Endothelial cell of umbilical vein (primary cell): Measurements from ENCODE around the gene GMPPB. TPM values are rescaled to one million over a fixed set of nuclear protein-coding genes. Genes with fewer than 3 reads are reported as not detected.

Experiments
- BruUV-seq: library from RNA; stranded (reverse); fragments of 400-500 nt; replicated peaks from 2 replicates; lab custom pipeline; 2021; lab: Mats Ljungman, UMichigan
- CTCF ChIA-PET: fragments of 300-600, 350-600 bp; sonication (Branson Sonifier 250); formaldehyde crosslinking; loops from one replicate; lab custom pipeline; 2021; ENCODE audit warnings: antibody characterized with exemption, inconsistent platforms; lab: Charles Lee
- POLR2A ChIA-PET: fragments of 300-600, 350-600 bp; sonication (Branson Sonifier 250); formaldehyde crosslinking; loops from one replicate; lab custom pipeline; 2021; ENCODE audit warnings: antibody characterized with exemption, inconsistent platforms; lab: Charles Lee
- DNase-seq: peaks from one replicate; pipeline ENCODE4 v3.0.0-alpha.2; 2011; ENCODE audit warnings: low read depth, low spot score
- FAIRE-seq: peaks from 2 replicates; lab custom pipeline; 2011; peaks lifted over from hg19 to GRCh38; lab: Jason Lieb, UNC
- H2AFZ ChIP-seq: 2 replicates; pipeline ENCODE4 v1.6.0; 2012; ENCODE audit warnings: low read depth, low read length, control low read depth, inconsistent platforms
- H3K27ac ChIP-seq: 2 replicates; pipeline ENCODE4 v1.5.1; 2011; ENCODE audit warnings: low read depth, mild to moderate bottlenecking, control low read depth, low read length, moderate library complexity; ENCODE audit not compliant: insufficient read depth
- H3K27me3 ChIP-seq, 2 experiments: 2 replicates each; pipeline versions ENCODE4 v1.6.0 to v1.6.1; 2011; ENCODE audit warnings: low read length in 2 of 2, mixed read lengths in 1 of 2; ENCODE audit not compliant: control insufficient read depth in 2 of 2, insufficient read depth in 2 of 2
- H3K36me3 ChIP-seq, 2 experiments: 2 replicates in 1 of 2; 3 replicates in 1 of 2; pipeline ENCODE4 v1.5.1; 2011; ENCODE audit warnings: low read length in 2 of 2, mild to moderate bottlenecking in 1 of 2, moderate library complexity in 1 of 2; ENCODE audit not compliant: control insufficient read depth in 2 of 2, insufficient read depth in 2 of 2; ENCODE audit errors: extremely low read depth in 1 of 2
- H3K4me1 ChIP-seq: 3 replicates; pipeline ENCODE4 v1.5.1; 2011; ENCODE audit warnings: mild to moderate bottlenecking, low read length; ENCODE audit not compliant: control insufficient read depth, insufficient read depth; ENCODE audit errors: extremely low read depth
- H3K4me2 ChIP-seq: 2 replicates; pipeline ENCODE4 v1.6.1; 2011; ENCODE audit warnings: low read length, control low read depth, mixed read lengths; ENCODE audit not compliant: insufficient read depth
- H3K4me3 ChIP-seq, 3 experiments: fragments of 200-600 bp in 1 of 3; sonication (generic), shearing (Covaris generic) in 1 of 3; replicated peaks in 1 of 3; 2 replicates each; pipeline ENCODE4 v1.5.1; 2011 to 2016; ENCODE audit warnings: control low read depth in 3 of 3, low read length in 3 of 3, mild to moderate bottlenecking in 2 of 3, inconsistent platforms in 1 of 3, low read depth in 1 of 3, moderate library complexity in 1 of 3; ENCODE audit not compliant: insufficient read depth in 1 of 3
- H3K79me2 ChIP-seq: 2 replicates; pipeline ENCODE4 v1.6.0; 2012; ENCODE audit warnings: low read length, inconsistent platforms; ENCODE audit not compliant: control insufficient read depth, insufficient read depth
- H3K9ac ChIP-seq: replicated peaks from 2 replicates; pipeline ENCODE3; 2011; ENCODE audit warnings: low read length, control low read depth; ENCODE audit not compliant: insufficient read depth; ENCODE audit errors: extremely low read depth
- H3K9me1 ChIP-seq: replicated peaks from 3 replicates; pipeline ENCODE4 v1.6.0; 2011; ENCODE audit warnings: mild to moderate bottlenecking, low read length; ENCODE audit not compliant: control insufficient read depth, insufficient read depth; ENCODE audit errors: extremely low read depth
- H3K9me3 ChIP-seq: replicated peaks from 2 replicates; pipeline ENCODE4 v1.5.1; 2012; ENCODE audit warnings: low read length, inconsistent platforms; ENCODE audit not compliant: control insufficient read depth, insufficient read depth
- H4K20me1 ChIP-seq: replicated peaks from 2 replicates; pipeline ENCODE3; 2011; ENCODE audit warnings: mild to moderate bottlenecking, low read length; ENCODE audit not compliant: control insufficient read depth, insufficient read depth; ENCODE audit errors: extremely low read depth
- EZH2 ChIP-seq: IDR thresholded peaks from 2 replicates; pipeline ENCODE4 v1.6.1; 2012; ENCODE audit warnings: borderline replicate concordance, low read depth, mild to moderate bottlenecking, moderate library complexity, low read length, inconsistent platforms; ENCODE audit not compliant: severe bottlenecking
- FOS ChIP-seq: IDR thresholded peaks from 2 replicates; pipeline ENCODE4 v1.6.1; 2011; ENCODE audit warnings: mild to moderate bottlenecking, low read length, moderate library complexity, borderline replicate concordance; ENCODE audit not compliant: insufficient read depth
- GATA2 ChIP-seq: IDR thresholded peaks from 2 replicates; pipeline ENCODE4 v1.7.0; 2011; ENCODE audit warnings: low read depth, mild to moderate bottlenecking, moderate library complexity, mixed read lengths, low read length; ENCODE audit not compliant: insufficient read length, insufficient read depth
- JUN ChIP-seq: IDR thresholded peaks from 2 replicates; pipeline ENCODE4 v1.6.1; 2011; ENCODE audit warnings: borderline replicate concordance, low read depth; ENCODE audit not compliant: insufficient read length, insufficient read depth
- MYC ChIP-seq: IDR thresholded peaks from one replicate; pipeline ENCODE4 v1.6.1; 2011; ENCODE audit warnings: mild to moderate bottlenecking, low read depth, low read length
- POLR2A ChIP-seq: IDR thresholded peaks from 2 replicates; pipeline ENCODE4 v1.6.1; 2012; ENCODE audit warnings: low read depth, mild to moderate bottlenecking, control low read depth, low read length
- POLR2AphosphoS5 ChIP-seq: IDR thresholded peaks from 2 replicates; pipeline ENCODE4 v1.6.1; 2012; ENCODE audit warnings: low read depth, mild to moderate bottlenecking, control low read depth, low read length, moderate library complexity; ENCODE audit not compliant: insufficient read depth
- dilution Hi-C: fragments of 300-500 bp; cut with MboI; formaldehyde crosslinking; loops from one replicate; pipeline ENCODE4 v1.15.0; 2019; ENCODE audit warnings: low sequenced_read_pairs; ENCODE audit not compliant: extremely low pct_ligation_motif_present
- intact Hi-C: fragments of 100-400 bp; cut with micrococcal nuclease; formaldehyde crosslinking; loops from one replicate; pipeline ENCODE4 v1.10.0; 2022
- polyA plus RNA-seq, 4 experiments: library from polyadenylated mRNA; depleted of rRNA in 3 of 4; stranded (reverse) in 3 of 4; unstranded in 1 of 4; fragments of >200 nt; gene quantifications; 2 replicates each; pipeline versions ENCODE4 v1.2.1 to v1.2.3, GENCODE V29; 2011 to 2012; ENCODE audit warnings: missing spikeins in 1 of 4
- total RNA-seq: library from RNA; stranded (reverse); gene quantifications from 2 replicates; pipeline ENCODE4 v1.2.3, GENCODE V29; 2021
- TF ChIP-seq, protein P1 (sequence below), 2 donors: IDR thresholded peaks; 1 replicate in 1 of 2; 2 replicates in 1 of 2; pipeline ENCODE4 v1.5.1; 2011; ENCODE audit warnings: low read length in 2 of 2, mild to moderate bottlenecking in 2 of 2, moderate library complexity in 2 of 2, control low read depth in 1 of 2, inconsistent platforms in 1 of 2, low read depth in 1 of 2; ENCODE audit not compliant: insufficient read depth in 1 of 2; ENCODE audit errors: extremely low read depth in 1 of 2
- TF ChIP-seq, protein P2 (sequence below): IDR thresholded peaks from 2 replicates; pipeline ENCODE4 v1.6.1; 2011; ENCODE audit not compliant: insufficient read depth, insufficient read length

The GMPPB gene
- total and polyA plus RNA-seq, 2 donors (not counting 3 experiments of a cell fraction or from before 2014, with no cell fraction given) = 52.5 to 62.0 TPM

DNA sequence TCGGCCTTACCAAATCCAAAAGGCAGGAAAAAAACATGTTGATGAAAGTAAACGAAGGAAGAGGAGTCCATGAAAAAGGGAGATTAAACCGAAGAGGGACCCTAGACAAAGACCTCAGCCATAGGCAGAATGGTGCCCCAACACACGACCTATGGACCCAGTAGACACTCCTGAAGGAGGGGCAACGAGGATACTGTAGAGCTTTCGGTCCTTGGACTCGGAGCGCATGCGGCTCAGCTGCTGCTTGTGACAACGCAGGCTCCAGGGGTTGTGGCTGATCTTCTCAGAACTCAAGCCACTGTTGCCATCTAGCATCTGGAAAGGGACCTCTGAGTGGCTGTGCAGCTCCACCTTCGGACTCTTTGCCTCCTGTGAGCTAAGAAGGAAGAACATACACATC, 8.8 kb upstream of the GMPPB start:
- intact Hi-C loops = no loop called here
- dilution Hi-C loops = no loop called here
- CTCF ChIA-PET = no interaction called here
- FAIRE-seq = no peak
- no peaks in the 10 kb centered on the region for H3K9me3 ChIP-seq
- H4K20me1 ChIP-seq = no peaks in the 10 kb centered on the region
- no peak overlapping the region for H2AFZ ChIP-seq
- no peak for DNase-seq
- H3K9ac ChIP-seq = no peak overlapping the region
- BruUV-seq = no TSS peak
- no peak overlapping the region for H3K4me3 ChIP-seq
- peaks cover 2% of the 10 kb centered on the region for H3K79me2 ChIP-seq
- H3K36me3 ChIP-seq = peaks cover 6 to 17% of the 10 kb centered on the region in 2 experiments
- H3K4me2 ChIP-seq = no peak overlapping the region
- no peaks in the 10 kb centered on the region for H3K9me1 ChIP-seq
- TF ChIP-seq MYC (no peak), POLR2A (no peak)
- no peak overlapping the region for H3K27ac ChIP-seq
- H3K27me3 ChIP-seq = no peaks in the 10 kb centered on the region
- POLR2A ChIA-PET = no interaction called here
- H3K4me1 ChIP-seq = no peaks in the 10 kb centered on the region

DNA sequence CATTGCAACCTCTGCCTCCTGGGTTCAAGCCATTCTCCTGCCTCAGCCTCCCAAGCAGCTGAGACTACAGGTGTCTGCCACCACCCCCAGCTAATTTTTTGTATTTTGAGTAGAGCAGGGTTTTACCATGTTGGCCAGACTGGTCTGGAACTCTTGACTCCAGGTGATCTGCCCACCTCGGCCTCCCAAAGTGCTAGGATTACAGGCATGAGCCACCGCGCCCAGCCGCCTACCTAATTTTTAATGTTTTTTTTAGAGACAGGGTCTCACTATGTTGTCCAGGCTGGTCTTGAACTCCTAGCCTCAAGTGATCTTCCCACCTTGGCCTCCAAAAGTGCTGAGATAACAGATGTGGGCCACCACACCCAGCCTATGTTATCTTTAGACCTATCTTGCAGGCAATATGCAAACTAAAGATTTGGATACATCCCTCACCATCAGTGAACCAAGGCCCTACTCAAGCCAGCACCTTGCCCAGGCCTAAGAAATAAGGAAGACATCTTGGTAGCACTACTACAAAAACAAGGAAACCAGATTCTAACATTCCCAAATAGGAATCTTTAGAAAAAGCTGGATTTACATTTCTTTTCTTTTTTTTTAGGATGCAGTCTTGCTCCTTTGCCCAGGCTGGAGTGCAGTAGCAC, 6.3 kb upstream of the GMPPB start:
- intact Hi-C loops (loop anchor here (10.0 kb wide), 1 partner anchor 355 kb away; the partner anchor contains the start of gene RBM5), dilution Hi-C loops (no loop called here)
- Histone ChIP-seq H2AFZ (no peak overlapping the region), H3K27me3 (no peaks in the 10 kb centered on the region), H3K4me1 (no peaks in the 10 kb centered on the region), H3K4me3 (no peak overlapping the region), H3K4me2 (no peak overlapping the region), H3K27ac (no peak overlapping the region), H3K79me2 (peaks cover 2% of the 10 kb centered on the region), H3K9me3 (no peaks in the 10 kb centered on the region), H4K20me1 (no peaks in the 10 kb centered on the region), H3K36me3 (peaks cover 6 to 31% of the 10 kb centered on the region in 2 experiments), H3K9ac (no peak overlapping the region), H3K9me1 (no peaks in the 10 kb centered on the region)
- FAIRE-seq (no peak), DNase-seq (no peak)
- ChIA-PET CTCF (no interaction called here), POLR2A (no interaction called here)
- BruUV-seq = no TSS peak
- TF ChIP-seq, protein P1, sequence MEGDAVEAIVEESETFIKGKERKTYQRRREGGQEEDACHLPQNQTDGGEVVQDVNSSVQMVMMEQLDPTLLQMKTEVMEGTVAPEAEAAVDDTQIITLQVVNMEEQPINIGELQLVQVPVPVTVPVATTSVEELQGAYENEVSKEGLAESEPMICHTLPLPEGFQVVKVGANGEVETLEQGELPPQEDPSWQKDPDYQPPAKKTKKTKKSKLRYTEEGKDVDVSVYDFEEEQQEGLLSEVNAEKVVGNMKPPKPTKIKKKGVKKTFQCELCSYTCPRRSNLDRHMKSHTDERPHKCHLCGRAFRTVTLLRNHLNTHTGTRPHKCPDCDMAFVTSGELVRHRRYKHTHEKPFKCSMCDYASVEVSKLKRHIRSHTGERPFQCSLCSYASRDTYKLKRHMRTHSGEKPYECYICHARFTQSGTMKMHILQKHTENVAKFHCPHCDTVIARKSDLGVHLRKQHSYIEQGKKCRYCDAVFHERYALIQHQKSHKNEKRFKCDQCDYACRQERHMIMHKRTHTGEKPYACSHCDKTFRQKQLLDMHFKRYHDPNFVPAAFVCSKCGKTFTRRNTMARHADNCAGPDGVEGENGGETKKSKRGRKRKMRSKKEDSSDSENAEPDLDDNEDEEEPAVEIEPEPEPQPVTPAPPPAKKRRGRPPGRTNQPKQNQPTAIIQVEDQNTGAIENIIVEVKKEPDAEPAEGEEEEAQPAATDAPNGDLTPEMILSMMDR (IDR thresholded peaks at IDR 0.05; ENCODE audit: extremely low read depth in 1 of 2, insufficient read depth in 1 of 2, low read depth in 1 of 2, low read length in 2 of 2) = no peak
- TF ChIP-seq MYC (no peak), EZH2 (no peak), FOS (no peak), GATA2 (no peak), POLR2A (no peak), JUN (no peak), POLR2AphosphoS5 (no peak)
- TF ChIP-seq, protein P2, sequence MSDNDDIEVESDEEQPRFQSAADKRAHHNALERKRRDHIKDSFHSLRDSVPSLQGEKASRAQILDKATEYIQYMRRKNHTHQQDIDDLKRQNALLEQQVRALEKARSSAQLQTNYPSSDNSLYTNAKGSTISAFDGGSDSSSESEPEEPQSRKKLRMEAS = no peak
